ENCODE measurements around the gene ANO6.

ANO6 gene

DNA sequence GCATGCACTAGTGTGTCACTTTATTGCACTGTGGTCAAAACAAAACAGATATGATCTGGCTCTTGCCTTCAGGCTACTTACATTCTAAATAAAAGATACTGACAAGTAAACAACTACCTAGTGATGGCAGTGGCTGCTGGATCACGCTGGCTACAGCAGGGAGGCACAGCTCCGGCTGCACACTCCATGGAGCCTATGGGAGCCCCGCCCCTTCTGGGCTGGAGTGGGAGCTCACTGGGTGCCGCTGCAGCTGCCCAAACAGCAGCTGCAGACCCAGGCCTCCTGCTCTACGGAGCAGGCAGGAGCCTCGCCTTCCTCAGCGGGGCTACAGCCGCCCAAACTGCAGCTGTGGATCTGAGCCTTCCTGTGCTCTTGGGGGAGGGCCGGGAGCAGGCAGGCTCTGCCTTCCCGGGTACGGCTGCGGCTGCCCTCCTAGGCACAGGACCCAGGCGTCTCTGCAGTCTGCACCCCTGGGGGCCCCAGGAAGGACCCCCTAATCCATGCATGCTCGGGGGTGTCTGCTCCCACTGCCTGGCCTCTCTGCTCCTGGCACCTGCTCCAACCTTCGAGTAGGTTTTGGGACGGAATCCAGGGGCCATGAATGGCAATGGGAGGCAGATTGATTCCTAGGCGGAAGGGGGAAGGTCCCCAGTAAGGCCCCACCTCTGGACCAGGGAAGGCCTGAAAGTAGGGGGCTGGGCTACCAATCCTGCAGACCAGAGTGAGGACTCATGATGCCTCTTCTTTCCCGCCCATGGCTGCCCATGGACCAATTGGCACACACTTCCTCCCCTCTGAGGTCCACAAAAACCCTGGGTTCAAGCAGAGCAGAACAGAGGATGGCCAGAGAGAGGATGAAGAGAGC is 253.1 kb downstream of the ANO6 start:
- Mint-ChIP-seq H3K9me3 (no peaks in the 10 kb centered on the region), H3K36me3 (no peaks in the 10 kb centered on the region)

DNA sequence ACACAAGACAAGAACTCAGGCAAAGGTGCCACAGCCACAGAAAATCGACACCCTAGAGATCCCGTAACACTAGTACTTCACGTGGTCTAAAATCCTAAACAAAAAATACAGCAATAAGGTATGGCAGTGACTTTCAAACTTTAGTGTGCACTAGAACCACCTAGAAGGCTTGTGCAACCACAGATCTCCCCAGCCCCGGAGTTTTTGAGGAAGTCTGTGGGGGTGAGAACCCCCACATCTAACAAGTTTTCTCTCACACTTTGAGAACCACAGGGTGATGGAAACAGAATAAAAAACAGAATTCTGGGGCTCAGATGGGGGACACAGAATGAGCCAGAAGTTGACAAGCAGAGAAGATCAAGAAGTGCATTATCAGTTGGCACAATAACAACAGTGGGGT is 254.0 kb downstream of the ANO6 start:
- no peak for ATAC-seq (ENCODE audit: low read depth)
- no peak for DNase-seq (ENCODE audit: low spot score in 2 of 2)
- H3K36me3 Mint-ChIP-seq, result no peaks in the 10 kb centered on the region
- H3K4me3 Mint-ChIP-seq, result no peak overlapping the region
- peaks cover 2% of the 10 kb centered on the region for H3K27me3 Mint-ChIP-seq
- H3K9me3 Mint-ChIP-seq, result no peaks in the 10 kb centered on the region
- no peaks in the 10 kb centered on the region for H3K4me1 Mint-ChIP-seq
- H3K27ac Mint-ChIP-seq, result no peak overlapping the region

More for the DNA sequence above, 253.1 kb downstream of the ANO6 start:
- Mint-ChIP-seq H3K27ac (no peak overlapping the region), H3K27me3 (peaks cover 4% of the 10 kb centered on the region), H3K4me1 (no peaks in the 10 kb centered on the region), H3K4me3 (no peak overlapping the region)
- no peak for ATAC-seq (ENCODE audit: low read depth)
- no peak for DNase-seq (ENCODE audit: low spot score in 2 of 2)

DNA sequence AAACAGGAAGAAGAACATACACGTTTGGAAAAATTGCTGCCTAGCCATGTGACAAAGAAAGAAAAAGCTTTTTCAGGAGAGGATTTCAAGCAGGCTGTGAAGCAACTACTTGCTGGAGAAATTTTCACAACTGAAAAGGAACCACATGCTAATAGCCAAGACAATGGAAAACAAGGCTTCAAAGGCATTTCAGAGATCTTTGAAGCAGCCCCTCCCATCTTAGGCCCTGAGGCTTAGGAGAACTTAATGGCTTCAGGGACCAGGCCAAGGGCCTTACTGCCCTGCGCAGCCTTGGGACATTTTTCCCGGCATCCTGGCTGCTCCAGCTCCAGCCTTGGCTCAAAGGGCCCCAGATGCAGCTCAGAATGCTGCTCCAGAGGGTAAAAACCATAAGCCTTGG is 257.7 kb downstream of the ANO6 start:
- Mint-ChIP-seq H3K27ac (no peak overlapping the region), H3K27me3 (peaks cover 3% of the 10 kb centered on the region), H3K9me3 (peaks cover 3% of the 10 kb centered on the region), H3K4me3 (no peak overlapping the region), H3K4me1 (no peaks in the 10 kb centered on the region), H3K36me3 (peaks cover 3% of the 10 kb centered on the region)
- DNase-seq (ENCODE audit: low spot score in 2 of 2), result no peak
- ATAC-seq (ENCODE audit: low read depth), result no peak

DNA sequence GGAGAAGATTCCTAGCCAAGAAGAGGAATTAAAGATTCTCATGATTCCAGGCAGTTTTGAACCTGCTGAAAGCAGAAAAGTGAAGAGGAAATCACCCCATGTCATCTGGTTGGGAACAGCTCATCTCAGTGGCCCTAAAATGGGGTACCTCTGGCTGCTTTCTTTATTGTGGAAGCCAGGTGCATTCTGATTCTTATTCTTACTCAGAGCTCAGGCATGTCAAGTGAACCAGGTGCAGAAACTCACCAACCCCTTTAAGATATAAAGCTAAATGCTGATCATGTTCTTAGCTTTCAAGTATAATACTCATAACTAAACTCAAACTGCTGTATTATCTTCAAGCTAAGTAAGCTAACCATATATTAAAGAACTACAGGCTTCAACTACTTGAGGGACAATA is 259.7 kb downstream of the ANO6 start:
- peaks cover 1% of the 10 kb centered on the region for H3K27me3 Mint-ChIP-seq
- H3K27ac Mint-ChIP-seq, result no peak overlapping the region
- H3K4me1 Mint-ChIP-seq, result no peaks in the 10 kb centered on the region
- H3K36me3 Mint-ChIP-seq, result peaks cover 3% of the 10 kb centered on the region
- H3K9me3 Mint-ChIP-seq, result peaks cover 8% of the 10 kb centered on the region
- DNase-seq (ENCODE audit: low spot score in 2 of 2) (no peak), ATAC-seq (ENCODE audit: low read depth) (no peak)
- no peak overlapping the region for H3K4me3 Mint-ChIP-seq

DNA sequence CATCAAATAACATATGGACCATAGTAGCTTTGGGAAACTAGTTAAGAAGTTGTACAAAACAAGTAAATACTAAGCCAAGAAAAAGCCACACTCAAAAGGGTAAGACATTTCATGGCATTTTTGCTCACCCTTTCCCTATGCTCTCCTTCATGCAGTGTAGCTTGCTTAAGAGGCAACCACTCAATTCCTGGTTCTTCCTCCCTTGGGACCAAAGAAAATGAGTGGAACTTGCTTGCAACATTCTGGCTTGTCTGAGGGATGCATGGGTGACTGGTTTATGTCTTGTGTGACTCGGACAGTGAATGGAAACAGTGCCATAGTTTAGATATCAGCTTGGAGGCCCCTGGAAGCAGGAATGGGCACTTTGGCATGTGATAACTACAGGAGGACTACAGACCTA is 261.6 kb downstream of the ANO6 start:
- H3K9me3 Mint-ChIP-seq, result peaks cover 8% of the 10 kb centered on the region
- H3K27ac Mint-ChIP-seq, result no peak overlapping the region
- peaks cover 3% of the 10 kb centered on the region for H3K36me3 Mint-ChIP-seq
- no peak for DNase-seq (ENCODE audit: low spot score in 2 of 2)
- no peak for ATAC-seq (ENCODE audit: low read depth)
- H3K27me3 Mint-ChIP-seq, result peaks cover 1% of the 10 kb centered on the region
- no peak overlapping the region for H3K4me3 Mint-ChIP-seq
- H3K4me1 Mint-ChIP-seq, result no peaks in the 10 kb centered on the region

DNA sequence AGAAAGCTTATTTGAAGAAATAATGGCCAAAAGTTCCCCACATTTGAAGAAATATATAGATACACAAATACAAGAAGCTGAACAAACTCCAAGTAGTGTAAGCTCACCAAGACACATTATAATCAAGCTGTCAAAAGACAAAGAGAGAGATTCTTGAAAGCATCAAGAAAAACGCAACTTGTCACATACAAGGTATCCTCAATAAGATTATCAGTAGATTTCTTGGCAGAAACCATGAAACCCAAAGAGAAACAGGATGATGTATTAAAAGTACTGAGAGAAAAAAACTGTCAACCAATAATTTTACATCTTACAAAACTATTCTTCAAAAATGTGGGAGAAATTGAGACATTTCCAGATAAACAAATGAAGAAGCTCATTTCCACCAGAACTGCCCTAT is 263.0 kb downstream of the ANO6 start:
- DNase-seq (ENCODE audit: low spot score in 2 of 2), result no peak
- H3K27ac Mint-ChIP-seq, result no peak overlapping the region
- peaks cover 1% of the 10 kb centered on the region for H3K27me3 Mint-ChIP-seq
- no peak overlapping the region for H3K4me3 Mint-ChIP-seq
- no peaks in the 10 kb centered on the region for H3K4me1 Mint-ChIP-seq
- no peak for ATAC-seq (ENCODE audit: low read depth)
- H3K36me3 Mint-ChIP-seq, result peaks cover 3% of the 10 kb centered on the region
- peaks cover 8% of the 10 kb centered on the region for H3K9me3 Mint-ChIP-seq

DNA sequence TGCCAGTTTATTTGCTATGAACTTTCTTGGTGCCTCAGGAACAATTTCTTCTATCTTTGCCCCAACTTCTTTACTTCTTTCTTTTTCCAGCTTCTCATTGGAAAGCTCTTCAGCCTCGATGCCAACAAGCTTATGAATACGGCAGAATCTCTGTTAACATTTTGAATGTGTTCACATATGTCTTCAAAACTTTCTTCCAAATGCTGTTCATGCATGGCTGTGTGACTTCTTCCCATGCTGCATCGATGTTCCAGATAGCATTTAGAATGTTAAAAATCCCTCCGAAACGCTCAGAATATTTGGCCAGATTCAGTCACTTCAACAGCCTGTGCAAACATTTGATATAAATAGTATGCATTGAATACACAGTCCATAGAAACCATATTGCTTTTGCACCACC is 265.9 kb downstream of the ANO6 start:
- H3K4me1 Mint-ChIP-seq, result no peaks in the 10 kb centered on the region
- peaks cover 3% of the 10 kb centered on the region for H3K36me3 Mint-ChIP-seq
- no peak for DNase-seq (ENCODE audit: low spot score in 2 of 2)
- peaks cover 8% of the 10 kb centered on the region for H3K9me3 Mint-ChIP-seq
- no peak overlapping the region for H3K4me3 Mint-ChIP-seq
- no peak overlapping the region for H3K27ac Mint-ChIP-seq
- H3K27me3 Mint-ChIP-seq, result no peaks in the 10 kb centered on the region
- no peak for ATAC-seq (ENCODE audit: low read depth)

DNA sequence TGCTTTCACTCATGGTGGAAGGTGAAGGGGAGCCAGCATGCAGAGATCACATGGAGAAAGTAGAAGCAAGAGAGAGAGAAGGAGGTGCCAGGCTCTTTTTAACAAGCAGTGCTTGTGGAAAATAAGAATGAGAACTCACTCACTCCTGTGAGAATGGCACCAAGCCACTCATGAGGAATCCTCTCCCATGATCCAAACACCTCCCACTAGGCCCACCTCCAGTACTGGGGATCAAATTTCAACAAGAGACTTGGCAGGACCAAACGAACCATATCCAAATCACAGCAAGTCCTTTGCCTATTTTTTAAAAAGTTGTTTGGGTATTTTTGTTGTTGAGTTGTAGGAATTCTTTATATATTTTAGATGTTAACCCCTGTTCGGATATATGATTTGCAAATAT is 267.7 kb downstream of the ANO6 start:
- Mint-ChIP-seq H3K27ac (no peak overlapping the region), H3K9me3 (peaks cover 5% of the 10 kb centered on the region), H3K27me3 (no peaks in the 10 kb centered on the region), H3K36me3 (no peaks in the 10 kb centered on the region), H3K4me3 (no peak overlapping the region), H3K4me1 (no peaks in the 10 kb centered on the region)
- no peak for DNase-seq (ENCODE audit: low spot score in 2 of 2)
- ATAC-seq (ENCODE audit: low read depth), result no peak
